Measurements from ENCODE around the gene CHAC1.

The CHAC1 gene

DNA sequence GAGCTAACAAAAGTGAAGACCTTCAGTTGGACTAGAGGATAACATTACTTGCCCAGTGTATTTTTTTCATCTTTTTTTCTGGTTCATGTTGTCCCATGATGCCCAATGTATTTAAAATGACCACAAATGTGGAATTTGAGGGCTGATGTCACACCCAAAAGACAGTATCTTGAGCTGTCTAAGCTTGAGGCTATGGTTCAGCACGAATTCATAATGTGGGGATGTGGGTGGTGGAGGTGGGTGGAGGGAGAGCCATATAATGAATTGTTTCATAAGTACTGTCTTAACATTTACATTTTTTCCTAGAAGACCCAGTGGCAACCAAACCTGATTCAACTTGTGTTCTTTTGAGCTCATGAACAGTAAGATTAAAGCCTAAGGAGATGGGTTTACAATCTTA, 37.5 kb downstream of the CHAC1 start:
- no peak for DNase-seq

DNA sequence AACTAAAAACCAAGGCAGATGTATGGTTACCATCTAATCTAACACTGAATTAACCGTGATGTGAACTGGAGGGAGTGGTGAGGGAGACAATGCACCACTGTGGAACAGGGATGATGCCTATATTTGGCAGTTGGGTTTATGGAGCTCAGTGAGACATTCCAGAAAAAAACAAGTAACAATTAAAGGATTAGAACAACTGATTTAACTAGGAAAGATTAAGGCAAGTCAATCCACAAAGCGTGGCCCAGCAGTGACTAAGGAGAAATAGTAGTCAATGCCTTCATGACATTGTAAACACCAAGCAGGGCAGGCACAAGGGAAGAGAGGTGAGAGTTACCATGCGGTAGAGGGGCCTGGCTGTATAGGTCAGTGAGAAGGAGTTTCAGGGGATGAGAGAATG, 38.1 kb downstream of the CHAC1 start:
- no peak for DNase-seq

DNA sequence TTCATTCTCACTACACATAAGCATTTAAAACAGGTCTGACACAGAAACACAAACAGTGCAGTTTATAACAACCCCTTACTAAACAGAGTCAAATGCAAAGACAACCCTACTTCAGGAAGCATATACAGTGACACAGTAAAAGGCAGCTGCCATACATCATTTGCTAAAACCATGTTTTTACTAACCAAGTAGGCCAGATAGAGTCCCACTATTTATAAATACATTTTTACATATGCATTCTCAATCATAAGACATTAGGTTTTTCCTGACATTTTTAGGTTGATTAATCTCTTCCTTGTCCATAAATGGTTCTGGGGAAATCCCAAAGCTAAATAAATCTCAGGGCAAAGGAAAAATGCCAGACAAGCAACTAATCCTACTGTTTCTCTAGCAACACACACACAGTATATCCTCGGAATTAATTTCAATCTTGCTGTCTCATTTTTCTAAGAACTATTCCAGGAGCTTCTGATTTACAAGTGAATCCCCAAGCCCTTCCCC, 39.0 kb downstream of the CHAC1 start:
- DNase-seq, result no peak

DNA sequence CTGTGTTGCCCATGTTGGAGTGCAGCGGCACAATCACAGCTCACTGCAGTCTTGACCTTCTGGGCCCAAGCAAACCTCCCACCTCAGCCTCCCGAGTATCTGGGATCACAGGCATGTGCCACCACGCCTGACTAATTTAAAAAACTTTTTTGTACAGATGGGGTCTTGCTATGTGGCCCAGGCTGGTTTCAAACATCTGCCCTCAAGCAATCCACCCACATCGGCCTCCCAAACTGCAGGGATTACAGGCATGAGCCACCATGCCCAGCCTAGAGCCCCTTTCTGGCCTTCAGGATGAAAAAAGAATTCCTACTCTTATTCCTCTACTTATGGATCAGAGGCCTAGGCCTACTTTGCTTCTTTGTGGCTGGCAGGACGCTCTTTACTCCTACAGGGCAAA, 39.6 kb downstream of the CHAC1 start:
- DNase-seq, result no peak

DNA sequence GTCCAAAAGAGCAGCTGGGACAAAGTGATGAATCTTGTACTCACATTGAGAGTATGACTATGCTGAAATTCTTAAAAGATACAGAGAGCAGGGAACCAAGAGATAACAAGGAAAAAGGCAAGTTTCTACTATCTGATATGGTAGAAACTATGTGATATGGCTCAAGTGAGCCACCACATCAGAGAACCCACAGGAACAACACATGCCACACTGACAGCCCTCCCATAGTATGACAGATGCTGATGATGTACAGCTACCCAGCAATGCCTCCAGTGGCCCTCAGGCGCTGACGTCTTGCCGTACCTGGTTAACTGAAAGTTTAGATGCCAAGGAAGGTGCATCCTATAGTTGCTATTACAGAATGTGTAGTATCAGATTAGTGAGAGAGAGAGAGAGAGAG, 42.4 kb downstream of the CHAC1 start:
- DNase-seq, result no peak

DNA sequence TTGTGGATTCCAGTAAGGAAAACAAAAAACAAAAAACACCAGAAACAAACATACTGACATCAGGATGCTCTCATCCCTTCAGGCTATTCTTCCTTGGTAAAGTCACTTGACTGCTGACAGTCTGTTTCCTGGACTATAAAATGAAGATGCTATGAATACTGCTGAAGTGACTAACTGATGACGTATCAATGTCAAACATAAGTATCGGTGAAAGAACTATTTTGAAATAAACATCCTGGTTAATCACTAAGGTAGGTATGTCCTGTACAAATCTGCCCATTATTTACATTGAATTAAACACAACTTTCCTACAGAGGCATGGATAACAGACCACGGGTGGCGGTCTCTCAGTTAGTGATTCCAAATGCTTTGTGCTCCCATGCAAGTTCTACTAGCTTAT, 45.9 kb downstream of the CHAC1 start:
- no peak for DNase-seq

DNA sequence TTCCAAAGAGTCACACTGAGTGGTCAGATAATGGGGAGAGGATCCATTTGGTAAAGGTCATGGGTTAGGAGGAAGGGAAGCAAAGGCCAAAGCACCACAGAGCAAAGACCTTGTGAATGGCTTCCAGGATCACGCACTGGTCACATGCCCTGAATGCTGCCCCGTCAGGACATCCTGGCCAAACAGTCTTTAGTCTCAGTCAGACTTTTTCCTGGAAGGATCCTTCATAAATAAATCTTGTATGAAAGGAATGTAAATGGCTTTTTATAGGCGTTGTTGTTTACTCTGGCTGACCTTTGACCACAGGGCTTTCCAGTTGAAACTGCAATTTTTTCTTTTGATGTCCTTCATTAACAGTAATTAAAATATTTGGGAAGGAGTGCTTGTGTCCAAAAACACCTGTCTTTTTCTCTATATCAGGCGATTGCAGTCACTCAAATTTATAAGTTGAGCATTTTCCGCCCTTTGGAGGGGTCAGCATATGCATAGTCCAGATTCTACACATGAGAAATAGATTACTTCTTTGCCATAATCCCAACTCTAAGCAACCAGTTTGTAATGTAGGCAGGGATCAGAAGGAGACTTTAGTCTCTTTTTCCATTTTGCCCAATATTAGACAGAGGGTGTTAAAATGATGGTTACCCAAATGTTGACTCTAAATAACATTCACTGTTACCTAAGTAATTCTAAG, 48.4 kb downstream of the CHAC1 start:
- DNase-seq, result no peak

DNA sequence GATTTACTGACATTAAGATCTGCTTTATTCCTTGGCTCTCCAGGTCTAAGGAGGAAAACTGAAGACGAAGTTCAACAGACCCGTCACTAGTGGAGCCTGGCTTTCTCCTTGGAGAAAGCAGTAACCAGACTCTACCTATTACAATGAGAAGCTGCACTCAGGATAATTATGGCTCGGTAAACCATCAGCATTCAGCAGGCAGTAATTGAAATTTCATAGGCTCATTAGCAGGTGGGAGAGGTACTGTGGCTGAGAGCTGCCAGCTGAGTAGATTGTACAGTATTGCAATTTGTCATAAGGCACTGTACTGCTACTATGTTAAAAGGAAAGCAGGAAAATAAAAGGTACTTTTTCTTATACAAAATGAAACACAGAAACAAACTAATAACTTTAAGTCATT, 51.2 kb downstream of the CHAC1 start:
- DNase-seq, result no peak

All from DMS153 (cell line).